H1 (cell line): ENCODE measurements around the gene ATE1. TPM values are rescaled to one million over a fixed set of nuclear protein-coding genes. Genes with fewer than 3 reads are reported as not detected.

ENCODE experiments used
- BACH1 ChIP-seq: IDR thresholded peaks from 2 replicates; pipeline ENCODE4 v1.6.1; 2012; ENCODE audit warnings: low read length, improper control_type of control experiment
- HDAC2 ChIP-seq, 2 experiments: fragments of 300-600 bp in 1 of 2; sonication (generic) in 1 of 2; IDR thresholded peaks; 2 replicates each; pipeline ENCODE4 v1.6.1; 2011 to 2012; ENCODE audit warnings: low read depth in 2 of 2, low read length in 2 of 2, mild to moderate bottlenecking in 2 of 2, moderate library complexity in 2 of 2, borderline replicate concordance in 1 of 2, inconsistent platforms in 1 of 2
- NANOG ChIP-seq: IDR thresholded peaks from 2 replicates; pipeline ENCODE4 v1.6.1; 2011; ENCODE audit warnings: low read length, low read depth, mild to moderate bottlenecking, inconsistent platforms; ENCODE audit not compliant: insufficient read depth, poor library complexity, severe bottlenecking
- RBBP5 ChIP-seq: IDR thresholded peaks from 2 replicates; pipeline ENCODE4 v1.7.1; 2012; ENCODE audit warnings: low read depth, mild to moderate bottlenecking, inconsistent platforms, low read length, moderate library complexity, borderline replicate concordance
- TAF7 ChIP-seq: optimal IDR thresholded peaks from 2 replicates; pipeline ENCODE3; 2011; ENCODE audit warnings: low read depth, mild to moderate bottlenecking, inconsistent platforms, low read length, moderate library complexity, borderline replicate concordance
- YY1 ChIP-seq: IDR thresholded peaks from 2 replicates; pipeline ENCODE4 v1.6.1; 2011; ENCODE audit warnings: low read depth, mild to moderate bottlenecking, low read length
- polyA plus RNA-seq, 7 experiments: library from polyadenylated mRNA; depleted of rRNA in 3 of 7; stranded (reverse) in 5 of 7; unstranded in 2 of 7; fragments of >200 nt in 5 of 7; fragments of 200-250 nt in 2 of 7; gene quantifications; 1 replicate in 5 of 7; 2 replicates in 1 of 7; 4 replicates in 1 of 7; pipeline versions ENCODE4 v1.2.1 to v1.2.3, GENCODE V29; 2011 to 2013; ENCODE audit warnings: missing spikeins in 2 of 7, mixed read lengths in 2 of 7
- total RNA-seq: library from RNA; stranded (reverse); fragmentation: NEBNext Ultra II Directional; extraction: Animal tissue kit (Norgen Biotek cat#: 25700); gene quantifications from 2 replicates; pipeline ENCODE4 v1.2.1, GENCODE V29; 2021

Gene ATE1
- total and polyA plus RNA-seq, 2 of the 8 experiments (the other 6 are each of a cell fraction or from before 2014, with no cell fraction given), result 8.8 to 26.9 TPM

DNA sequence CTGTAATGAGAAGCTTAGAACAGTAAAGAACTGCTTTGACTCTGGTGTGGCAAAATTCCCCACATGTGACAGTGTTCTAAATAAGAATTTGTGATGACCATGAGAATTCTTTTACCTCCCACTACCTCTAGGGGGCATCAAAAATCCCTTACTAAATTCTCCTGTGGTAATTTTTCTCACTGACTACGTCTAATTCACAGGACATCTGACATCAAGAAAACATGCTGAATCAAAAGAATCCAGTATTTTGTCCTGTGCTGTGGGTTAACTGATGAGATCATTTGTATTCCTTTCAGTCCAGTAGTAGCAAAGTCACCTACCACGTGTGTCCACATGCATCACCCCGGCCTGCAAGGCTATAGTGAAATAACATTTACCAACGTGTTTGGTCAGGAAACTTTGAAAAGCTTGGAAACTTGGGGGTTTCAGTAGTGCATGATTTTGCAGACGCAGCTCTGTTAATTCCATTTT, 103.8 kb downstream of the ATE1 start (continued):
- TF ChIP-seq RBBP5 (no peak), NANOG (no peak), BACH1 (no peak), HDAC2 (IDR thresholded peaks at IDR 0.05; ENCODE audit: borderline replicate concordance in 1 of 2, low read depth in 2 of 2, low read length in 2 of 2) (peak in 1 of 2 experiments; percentile 47; a peak in 1 of 4 replicates), YY1 (no peak), TAF7 (no peak)
